Measurements from ENCODE around the gene BOD1.
A peak's percentile ranks its signal among the peaks of the same experiment; 100 is the strongest.
"Not testable (repeated sequence)": the region's sequence is repeated elsewhere in the genome, so short reads cannot be mapped to it uniquely, and the experiment has no call there.

BOD1 gene

DNA sequence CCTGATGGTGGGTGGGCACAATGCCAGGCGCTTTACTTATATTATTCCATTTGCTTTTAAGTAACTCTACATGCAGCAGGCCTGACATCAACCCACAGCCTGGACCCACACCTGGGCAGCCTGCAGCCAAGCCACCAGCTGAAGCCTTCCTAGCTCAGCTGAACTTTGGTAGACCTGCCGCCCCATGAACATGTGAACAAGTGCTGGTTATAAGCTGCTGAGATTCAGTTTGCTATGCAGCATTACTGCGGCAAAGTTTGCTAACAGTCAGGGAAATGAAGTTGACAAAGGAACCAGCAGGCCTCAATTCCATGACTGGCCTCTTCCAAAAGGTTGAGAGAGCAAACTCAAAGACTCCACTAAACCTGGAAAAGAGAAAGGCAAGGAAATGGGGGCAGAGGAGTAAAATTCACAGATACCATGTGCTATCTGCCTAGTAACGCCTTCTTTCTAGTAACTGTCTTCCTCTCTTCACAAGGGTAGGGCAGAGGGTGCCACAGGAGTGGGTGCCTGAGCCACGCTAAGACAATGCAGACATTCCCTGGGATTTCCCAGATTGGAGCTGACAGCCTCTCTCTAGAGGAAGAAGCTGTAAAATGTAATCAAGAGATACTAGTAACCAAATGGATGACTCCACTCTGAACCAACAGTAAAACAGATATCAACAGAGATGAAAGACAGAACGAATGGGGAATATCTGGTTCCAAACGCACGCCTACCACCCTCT lies 2.9 kb downstream of the BOD1 start:
- no peak for DNase-seq

DNA sequence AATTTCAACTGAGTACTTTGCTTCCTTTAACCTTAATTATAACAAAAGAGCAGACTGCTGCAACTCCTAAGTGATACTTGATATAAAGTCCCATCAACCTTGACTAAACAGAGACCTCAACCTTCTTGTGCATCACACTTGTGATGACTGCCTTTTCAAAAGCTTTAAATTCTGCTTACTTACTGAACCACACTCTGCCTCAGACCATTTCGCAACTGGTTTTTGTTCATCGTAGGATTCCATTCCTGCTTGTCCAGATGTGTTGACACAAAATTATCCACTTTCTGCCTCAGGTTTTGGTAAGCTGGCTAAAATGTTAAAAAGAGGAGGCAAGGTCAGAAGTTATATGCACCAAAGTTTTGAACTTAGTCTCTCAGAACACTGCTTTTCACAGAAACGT lies 3.5 kb downstream of the BOD1 start:
- DNase-seq: no peak

DNA sequence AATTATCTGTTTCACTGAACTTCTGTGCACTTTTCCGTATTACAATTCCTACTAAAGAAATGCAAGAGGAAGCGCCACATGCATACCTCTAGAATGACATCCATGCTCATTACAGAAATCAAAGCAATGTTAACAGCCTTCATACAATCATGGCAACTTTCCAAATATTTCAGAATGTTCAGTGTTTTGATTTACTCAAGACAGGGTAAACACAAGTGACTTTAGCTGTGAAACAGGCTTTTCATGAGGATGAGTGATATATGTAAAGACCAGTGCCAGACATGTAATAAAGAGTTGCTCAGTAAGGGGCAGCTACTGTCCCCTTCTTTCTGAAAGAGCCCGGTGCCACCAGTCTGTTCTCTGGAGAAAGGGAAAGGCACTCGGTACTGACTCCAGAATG lies 4.7 kb downstream of the BOD1 start:
- DNase-seq: no peak

DNA sequence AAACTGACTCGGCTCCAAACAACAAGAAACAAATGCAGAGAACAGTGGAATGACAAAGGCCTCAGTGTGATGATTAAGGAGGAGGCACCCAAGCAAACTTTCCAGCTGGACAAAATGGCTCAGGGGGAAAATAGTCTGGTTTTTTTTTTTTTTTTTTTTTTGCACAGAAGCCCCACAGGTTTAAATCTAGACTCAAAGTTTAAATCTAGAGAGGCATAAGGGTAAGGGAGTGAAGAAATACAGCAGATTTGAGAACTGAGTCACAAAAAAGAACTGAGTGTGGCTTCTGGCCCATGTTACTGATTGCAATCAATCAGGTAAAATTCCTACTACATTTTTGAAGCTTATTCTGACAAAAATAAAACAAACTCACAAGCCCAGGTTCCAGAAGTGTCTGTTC lies 12.3 kb downstream of the BOD1 start:
- DNase-seq: no peak

DNA sequence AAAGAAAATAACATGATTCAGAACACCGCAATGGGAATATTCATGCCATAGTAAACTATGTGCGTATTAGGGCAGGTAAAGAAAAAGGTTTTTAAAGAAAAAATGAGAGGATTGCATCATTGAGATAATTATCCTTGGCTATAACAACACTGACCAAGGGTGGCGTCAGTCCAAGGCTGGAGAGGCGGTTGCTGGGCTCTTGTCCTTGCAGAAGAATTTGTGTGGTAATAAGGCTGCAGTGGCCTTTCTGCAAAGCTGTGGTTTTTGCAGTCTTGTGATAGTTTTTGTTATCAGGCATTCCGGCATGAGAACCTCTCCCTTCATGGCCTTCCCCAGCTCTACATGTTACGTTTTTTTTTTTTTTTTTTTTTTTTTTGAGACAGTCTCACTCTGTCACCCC lies 14.0 kb downstream of the BOD1 start:
- no peak for DNase-seq

DNA sequence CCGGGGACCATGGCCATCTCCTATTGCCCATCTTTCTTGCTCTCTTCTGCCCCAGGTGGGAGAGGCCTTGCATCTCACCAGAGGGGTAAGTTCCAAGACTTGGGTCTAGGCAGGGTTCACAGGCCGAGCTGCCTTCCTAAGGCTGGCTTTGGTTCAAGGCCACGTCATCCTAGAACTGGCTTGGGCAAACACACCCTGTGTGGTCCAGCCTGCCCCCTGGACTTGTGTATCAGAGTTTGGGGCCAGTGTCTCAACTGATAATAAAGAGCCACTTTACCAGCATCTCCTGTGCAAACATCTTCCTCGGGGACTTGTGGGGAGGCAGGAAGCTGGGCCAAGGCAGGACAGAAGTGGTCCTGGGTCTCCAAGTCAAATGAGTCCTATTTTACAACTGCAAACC lies 17.8 kb downstream of the BOD1 start:
- DNase-seq: no peak

DNA sequence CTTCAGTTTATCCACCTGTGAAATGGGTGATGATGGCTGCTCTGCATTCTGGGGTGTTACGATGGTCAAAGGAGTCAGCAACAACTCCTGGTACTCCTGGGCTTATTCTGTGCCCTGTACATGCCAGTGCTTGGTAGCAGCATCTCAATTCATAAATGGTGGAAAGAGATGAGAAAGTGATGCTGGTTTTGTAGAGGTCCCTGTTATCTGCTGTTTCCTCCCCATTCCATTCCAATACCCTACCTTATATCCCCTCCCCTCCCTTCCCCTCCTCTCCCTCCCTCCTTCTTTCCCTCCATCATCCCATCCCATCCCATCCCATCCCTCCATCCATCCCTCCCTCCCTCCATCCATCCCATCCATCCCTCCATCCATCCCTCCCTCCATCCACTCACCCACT lies 19.1 kb downstream of the BOD1 start:
- DNase-seq: no peak

DNA sequence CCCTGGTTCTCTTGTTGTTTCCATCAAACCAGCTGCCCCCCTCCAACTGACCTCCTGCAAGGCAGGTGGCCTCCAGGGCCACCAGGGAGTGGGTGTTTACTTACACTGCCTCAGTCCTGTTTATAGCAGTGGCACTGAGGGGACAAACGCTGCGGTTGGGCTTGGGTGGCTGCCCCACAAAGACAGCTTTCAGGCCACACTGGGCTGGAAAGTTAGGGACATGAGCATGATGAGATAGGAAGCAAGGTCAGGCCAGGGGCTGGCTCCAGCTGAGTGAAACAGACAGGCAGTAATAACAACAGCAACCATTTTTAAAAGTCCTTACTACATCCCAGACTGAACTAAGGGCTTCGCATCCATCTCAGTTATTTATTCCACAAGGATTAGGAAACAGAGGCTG lies 20.6 kb downstream of the BOD1 start:
- no peak for DNase-seq

DNA sequence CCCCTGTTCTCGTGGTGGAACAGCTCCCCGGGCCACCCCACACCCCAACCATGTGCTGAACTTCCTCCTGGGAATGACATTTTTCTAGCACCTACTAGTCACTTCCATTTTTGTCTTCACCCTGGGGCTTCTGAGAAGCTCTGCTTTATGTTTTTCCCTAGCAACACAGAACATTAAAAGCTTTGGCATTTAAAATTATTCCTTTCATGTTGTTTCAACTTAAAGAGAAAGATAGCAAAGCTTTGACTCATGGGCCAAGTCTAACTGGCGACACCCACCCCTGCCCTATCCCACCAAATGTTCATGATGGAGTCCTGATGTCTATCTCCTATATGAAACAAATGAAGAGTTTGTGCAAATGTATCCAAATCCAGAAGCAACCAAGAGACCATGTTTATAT lies 22.4 kb downstream of the BOD1 start:
- DNase-seq: no peak

DNA sequence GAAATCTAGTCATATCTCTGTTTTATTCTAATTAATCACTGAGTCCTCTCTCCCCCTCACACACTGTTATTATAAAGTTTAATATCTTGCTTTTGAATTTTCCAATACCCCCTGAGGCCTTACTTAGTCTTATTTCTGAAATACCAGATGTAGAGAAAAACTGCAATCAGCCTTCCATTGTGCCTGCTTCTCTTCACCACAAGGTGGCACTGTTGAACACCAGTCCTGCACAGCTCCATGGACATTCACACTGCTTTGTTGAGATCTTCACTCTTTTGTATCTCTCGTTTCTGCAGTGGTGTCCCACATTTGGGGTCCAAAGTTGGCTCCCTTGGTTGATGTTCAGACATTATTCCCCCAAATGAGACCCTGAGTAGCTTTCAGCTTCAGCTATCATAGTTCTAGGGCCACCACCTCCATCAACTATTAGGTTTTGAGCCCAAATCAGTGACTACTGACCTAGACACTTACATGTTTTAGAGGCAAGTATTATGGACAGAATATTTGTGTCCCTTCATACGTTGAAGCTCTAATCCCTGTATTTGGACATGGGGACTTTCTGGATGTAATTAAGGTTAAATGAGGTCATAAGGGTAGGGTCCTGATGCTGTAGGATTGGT lies 24.3 kb downstream of the BOD1 start:
- no peak for DNase-seq

DNA sequence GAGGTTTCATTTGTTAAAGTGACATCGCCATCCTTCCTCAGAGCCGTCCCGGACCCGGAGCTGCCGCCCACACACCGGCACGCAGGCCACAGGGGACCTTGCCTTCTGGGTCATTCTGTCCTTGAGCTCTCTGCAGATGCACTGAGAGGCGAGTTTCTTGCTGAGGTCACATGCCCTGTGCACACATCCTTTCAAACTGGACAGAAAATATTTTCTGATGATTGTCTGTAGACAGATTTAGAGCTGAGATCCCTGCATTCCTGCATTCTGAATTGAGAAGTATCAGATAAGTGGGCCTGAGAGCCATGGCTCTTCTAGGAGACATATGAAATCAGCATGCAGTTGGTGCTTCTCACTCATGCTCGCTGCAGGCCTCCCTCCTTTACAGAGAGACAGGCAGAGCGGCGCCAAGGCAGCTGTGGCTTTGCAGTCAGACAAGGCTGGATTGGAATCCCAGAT lies 25.4 kb downstream of the BOD1 start:
- DNase-seq: no peak

DNA sequence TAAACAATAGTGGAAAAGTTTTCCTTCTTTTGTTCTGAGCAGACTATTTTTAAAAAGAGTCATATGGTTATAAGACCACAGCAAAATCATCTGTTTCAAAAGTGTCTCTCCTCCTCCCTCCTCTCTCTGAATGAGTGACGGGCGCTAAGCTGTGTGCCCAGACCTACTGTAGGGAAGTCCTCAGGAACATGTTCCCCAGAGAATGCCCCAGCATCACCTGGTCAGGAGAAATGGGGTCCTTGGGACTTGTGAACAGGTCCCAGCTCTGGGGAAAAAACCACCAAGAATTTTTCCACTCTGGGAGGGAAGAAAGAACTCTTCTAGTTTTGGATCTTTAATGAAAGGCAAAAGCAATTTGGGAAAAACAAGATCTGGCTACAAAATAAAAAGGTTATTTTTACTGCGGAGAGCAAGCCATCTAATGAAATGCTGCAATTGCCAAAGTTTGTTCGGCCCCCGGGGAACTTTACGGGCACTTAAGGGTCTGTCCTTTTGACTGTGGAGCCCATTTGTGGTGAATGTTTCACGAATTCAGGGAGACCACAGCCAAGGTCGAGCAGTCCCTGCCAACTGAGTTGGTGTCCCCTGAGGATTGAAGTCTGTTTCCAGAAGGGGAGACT lies 25.9 kb downstream of the BOD1 start:
- no peak for DNase-seq

DNA sequence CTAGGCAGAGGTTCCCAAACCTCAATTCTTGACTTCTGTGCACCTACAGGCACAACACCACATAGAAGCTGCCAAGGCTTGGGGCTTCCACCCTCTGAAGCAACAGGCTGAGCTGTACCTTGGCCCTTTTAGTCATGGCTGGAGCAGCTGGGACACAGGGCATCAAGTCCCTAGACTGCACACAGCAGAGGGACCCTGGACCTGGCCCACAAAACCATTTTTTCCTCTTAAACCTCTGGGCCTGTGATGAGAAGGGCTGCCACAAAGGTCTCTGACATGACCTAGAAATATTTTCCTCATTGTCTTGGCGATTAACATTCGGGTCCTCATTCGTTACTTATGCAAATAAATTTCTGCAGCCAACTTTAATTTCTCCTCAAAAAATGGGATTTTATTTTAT lies 30.3 kb downstream of the BOD1 start:
- DNase-seq: not testable (repeated sequence)

DNA sequence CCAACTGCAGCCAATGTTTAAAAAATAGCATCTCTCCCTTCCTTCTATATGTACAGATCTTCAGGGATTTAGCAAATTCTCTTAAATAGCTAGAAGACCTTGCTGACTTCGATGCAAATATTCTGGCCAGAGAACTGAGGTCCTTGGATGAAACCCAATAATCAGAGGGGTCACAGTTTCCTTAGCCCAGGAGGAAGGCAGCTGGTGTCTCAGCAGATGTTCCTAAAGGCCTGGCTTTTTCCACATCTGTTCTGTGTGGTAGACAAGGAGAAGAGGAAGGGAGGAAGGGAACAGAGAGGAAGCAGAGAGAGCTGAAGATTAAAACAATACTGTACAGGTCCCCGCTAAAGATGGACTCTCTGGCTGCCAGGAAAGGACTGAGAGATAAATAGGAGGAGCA lies 33.1 kb downstream of the BOD1 start:
- DNase-seq: no peak

DNA sequence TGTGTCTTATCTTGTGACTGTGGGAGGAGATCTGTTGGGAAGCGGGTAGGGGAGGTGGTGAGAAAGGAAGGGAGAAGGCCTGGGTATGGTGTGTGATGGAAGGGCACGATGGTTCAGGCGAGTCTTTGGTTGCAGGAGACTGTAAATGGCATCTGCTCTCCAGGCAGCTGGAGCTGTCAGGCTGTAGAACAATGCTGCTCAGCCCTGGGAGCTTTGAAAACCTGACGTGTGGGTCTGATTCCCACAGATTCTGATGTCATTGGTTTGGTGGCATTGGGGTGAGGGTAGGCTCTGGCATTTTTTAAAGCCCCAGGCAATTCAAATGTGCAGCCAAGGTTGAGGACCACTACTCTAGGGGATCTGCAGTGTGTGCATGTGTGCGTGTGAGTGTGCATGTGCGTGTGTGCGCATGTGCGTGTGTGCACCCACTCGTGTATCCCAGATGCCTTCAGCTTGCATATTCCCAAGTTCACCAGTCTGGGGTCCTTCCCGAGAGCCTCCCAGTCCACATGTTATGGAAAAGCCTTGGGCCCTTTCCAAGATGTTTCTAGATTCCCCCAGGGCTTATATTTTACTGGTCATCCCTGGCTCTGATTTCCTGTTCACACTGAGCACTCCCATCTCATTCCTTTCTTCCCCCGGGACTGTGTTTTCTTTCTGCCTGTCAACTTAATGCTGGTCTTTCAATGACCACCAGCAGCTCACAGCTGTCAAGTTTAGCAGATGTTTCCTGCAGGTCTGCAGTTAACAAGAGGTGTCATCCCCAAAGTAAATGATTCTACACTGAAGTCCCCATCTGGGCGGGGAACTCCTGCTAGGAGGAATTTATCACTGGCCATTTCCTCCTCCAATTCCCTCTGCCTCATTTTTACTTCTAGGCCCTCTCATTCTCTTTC lies 34.0 kb downstream of the BOD1 start:
- DNase-seq: no peak

DNA sequence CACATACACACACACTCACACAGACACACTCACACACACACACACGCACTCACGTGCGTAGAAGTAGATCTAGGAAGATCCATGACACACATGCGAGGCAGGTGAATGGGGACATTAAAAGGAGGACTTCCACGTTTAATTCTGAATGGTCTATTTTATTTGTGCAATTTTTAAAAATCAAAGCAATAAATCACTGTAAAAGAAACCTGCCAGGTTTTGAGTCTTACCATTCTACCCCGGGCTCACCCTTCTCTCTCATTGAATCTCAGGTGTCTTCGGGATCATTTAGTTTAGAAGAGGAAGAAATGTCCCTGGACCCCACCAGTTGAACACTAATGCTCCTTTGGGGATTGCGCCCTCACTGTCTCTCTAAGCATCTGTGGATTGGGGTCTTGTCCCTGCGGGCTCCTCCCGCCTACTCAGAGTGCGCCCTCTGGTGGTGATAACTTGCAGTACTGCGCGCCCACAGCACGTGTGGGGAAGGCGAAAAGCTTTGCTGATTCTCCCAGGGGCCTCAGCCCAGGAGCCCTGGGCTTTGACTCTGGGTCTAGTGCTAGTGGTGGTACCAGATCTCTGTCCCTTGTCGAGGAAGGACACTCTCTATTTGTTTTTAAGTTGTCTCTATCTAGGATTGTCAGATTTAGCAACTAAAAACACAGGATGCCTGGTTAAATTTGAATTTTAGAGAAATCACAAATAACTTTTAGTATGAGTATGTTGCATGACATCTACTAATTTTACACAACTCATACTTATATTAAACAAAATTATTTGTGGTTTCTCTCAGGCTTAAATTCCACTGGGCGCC lies 34.8 kb downstream of the BOD1 start:
- DNase-seq: peak in 1 of 2 experiments; percentile 6

DNA sequence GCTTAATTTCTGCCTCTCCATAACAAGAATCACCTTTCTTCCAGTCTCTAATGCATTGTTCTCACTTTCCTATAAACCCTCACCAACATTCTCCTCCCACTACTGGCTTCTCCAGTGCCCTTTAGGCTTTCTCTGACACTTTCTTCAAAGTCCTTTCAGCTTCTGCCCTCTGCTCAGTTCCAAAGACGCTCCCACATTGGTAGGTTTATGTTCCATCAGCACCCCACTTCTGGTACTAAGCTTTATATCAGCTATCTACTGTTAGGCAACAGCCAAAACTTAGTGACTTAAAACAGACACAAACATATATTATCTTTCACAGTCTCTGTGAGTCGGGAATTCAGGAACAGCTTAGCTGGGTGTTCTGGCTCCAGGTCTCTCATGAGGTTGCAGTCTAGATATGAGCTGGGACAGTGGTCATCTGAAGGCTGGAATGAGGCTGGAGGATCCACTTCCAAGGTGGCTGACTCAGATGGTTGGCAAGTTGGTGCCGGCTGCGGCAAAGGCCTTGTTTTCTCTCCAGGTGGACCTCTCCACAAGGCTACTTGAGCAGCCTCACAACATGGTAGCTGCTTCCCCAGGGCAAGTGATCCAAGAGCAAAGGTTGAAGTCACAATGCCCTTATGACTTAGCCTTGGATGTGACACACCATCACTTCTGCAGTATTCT lies 37.4 kb downstream of the BOD1 start:
- no peak for DNase-seq

DNA sequence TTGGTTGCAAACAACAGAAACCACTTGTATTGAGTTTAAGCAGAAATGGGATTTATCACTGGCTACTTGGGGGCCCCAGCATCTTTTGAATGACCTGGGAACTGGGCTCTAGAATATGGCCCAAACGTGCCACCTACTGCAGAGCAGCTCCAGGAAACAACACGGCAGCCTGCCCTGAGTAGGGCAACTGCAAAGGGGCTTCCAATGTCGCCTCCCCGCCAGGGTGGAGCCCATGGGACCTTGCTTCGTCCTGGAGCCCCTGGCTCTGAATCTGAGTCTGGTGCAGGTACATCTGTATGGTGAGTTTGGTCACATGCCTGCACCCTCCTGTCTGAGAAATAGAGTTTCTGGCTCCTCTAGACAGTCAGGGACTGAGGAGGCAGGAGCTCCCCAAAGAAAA lies 38.6 kb downstream of the BOD1 start:
- DNase-seq: no peak

DNA sequence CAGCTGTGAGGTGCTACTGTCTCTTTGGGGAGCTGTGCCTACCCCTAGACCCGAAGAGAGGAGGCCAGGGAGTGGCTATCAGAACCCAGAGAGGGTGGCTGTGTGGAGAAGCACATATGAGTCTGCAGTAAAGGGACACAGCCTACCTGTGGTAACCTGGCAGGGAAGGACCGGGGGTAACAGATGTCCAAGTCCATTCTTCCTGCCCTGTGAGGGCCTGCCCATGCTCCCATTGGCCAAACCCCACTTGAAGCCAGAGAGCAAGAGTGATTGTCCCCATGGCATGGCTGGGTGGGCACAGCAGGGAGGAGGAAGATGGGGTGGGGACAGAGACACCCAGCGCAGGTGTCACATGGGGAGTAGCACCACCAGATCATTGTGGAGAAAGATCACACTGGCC lies 39.3 kb downstream of the BOD1 start:
- DNase-seq: no peak

DNA sequence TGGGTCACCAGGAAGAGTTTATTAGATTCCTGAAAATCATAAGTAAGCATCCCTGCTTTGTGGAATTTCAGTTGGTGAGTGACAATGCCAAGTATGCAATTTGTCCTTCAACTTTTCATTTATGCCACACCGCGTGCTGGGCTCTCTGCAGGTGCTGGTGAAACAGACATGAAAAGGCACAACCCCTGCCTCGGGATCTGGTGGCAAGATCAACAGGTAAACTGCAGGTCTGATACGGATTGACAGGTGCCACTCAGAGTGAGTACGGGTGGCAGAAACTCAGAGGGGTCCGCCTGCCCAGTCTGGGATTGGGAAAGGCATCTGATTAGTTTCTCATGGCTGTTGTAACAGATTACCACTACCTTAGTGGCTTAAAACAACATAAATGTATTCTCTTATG lies 40.5 kb downstream of the BOD1 start:
- DNase-seq: no peak

DNA sequence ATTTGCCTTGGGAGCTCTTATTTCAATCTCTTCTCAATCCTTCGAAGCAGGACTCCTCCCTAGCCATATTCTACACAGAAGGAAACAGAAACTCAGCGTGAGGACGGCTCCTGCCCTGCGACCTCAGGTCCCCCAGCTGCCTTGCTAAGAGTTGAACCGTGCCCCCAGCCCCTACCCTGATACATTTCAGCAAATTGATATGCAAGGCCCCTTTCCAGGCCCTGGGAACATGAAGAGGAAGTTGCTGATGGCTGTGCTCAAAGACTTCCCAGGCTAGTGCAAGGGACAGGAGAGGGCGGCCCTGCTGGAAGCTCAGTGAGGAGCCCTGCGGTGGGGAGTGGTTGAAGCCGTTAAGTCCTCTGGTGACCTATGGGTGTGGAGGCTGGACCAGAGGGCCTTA lies 41.5 kb downstream of the BOD1 start:
- no peak for DNase-seq
